Measurements from ENCODE around the gene ATP10A.

ATP10A gene

DNA sequence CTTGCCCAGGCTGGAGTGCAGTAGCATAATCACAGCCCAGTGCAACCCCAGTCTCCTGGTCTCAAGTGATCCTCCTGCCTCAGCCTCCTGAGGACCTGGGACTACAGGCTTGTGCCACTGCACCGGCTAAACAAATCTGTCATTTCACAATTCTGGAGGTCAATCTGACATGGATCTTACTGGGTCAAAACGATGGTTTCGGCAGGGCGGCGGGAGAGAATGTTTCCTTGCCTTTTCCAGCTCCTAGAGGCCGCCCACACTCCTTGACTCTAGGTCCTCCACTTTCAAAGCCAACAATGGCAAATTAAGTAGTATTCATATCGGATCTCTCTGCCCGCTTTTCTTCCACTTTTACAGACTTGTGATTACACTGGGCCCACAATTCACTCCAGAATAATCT lies 14.8 kb downstream of the ATP10A start:
- H3K9ac ChIP-seq (ENCODE audit: low read depth in 1 of 2, low read length in 2 of 2) = no peak overlapping the region
- no peaks in the 10 kb centered on the region for H3K36me3 ChIP-seq (ENCODE audit: control insufficient read depth in 1 of 2, insufficient read depth in 2 of 2, low read length in 2 of 2)
- H3K27me3 ChIP-seq (ENCODE audit: control insufficient read depth in 1 of 2, insufficient read depth in 2 of 2, low read length in 2 of 2) = no peaks in the 10 kb centered on the region
- no peak overlapping the region for H3K4me3 ChIP-seq (ENCODE audit: low read depth in 1 of 2, low read length in 2 of 2)
- H3K9me3 ChIP-seq (ENCODE audit: control insufficient read depth in 1 of 2, low read length in 2 of 2) = peaks cover 5 to 8% of the 10 kb centered on the region in 2 donors
- H3K4me1 ChIP-seq (ENCODE audit: control insufficient read depth in 1 of 2, insufficient read depth in 2 of 2, low read length in 2 of 2) = peaks cover 6 to 8% of the 10 kb centered on the region in 2 donors
- H3K27ac ChIP-seq (ENCODE audit: low read depth, low read length) = no peak overlapping the region

DNA sequence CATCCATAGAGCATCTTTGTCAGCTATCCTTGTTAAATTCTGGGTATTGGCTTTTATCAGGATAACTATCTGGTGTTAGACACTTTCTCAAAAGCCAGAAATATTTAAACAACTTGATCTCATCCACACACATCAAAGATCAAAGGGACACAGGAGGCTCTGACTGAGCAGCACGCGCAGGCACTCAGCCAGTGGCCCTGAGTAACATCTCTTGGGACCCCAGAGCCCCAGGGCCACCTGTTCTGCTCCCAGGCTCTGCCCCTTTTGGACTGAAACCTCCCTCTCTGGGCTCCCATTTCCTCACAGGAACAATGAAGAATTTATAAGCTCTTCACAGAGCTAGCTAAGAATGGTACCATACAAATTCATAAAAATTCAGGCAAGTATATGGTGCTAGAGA lies 16.1 kb downstream of the ATP10A start:
- Histone ChIP-seq H3K4me1 (ENCODE audit: control insufficient read depth in 1 of 2, insufficient read depth in 2 of 2, low read length in 2 of 2) (peaks cover 6% of the 10 kb centered on the region in 2 donors), H3K27me3 (ENCODE audit: control insufficient read depth in 1 of 2, insufficient read depth in 2 of 2, low read length in 2 of 2) (no peaks in the 10 kb centered on the region), H3K4me3 (ENCODE audit: low read depth in 1 of 2, low read length in 2 of 2) (no peak overlapping the region), H3K9me3 (ENCODE audit: control insufficient read depth in 1 of 2, low read length in 2 of 2) (peaks cover 5% of the 10 kb centered on the region in 2 donors), H3K36me3 (ENCODE audit: control insufficient read depth in 1 of 2, insufficient read depth in 2 of 2, low read length in 2 of 2) (no peaks in the 10 kb centered on the region), H3K9ac (ENCODE audit: low read depth in 1 of 2, low read length in 2 of 2) (no peak overlapping the region), H3K27ac (ENCODE audit: low read depth, low read length) (no peak overlapping the region)

DNA sequence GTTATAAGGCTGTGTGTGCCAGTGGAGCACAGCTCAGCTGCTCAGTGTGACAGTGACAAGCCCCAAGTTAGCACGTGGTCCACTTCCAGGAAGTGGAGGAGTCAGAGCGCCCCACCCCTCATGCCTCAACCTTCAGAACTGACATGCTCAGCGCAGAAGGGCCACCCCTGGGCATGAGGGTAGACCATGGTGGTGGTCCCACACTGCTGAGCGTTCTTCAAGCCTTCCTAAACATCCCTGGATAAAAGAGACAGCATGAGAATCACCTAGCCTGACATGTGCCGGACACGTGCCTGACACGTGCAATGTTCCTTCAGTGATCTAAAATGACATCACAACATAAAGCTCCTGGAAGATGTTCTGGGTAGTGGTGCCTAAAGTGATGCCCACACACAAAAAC lies 16.8 kb downstream of the ATP10A start:
- H3K27ac ChIP-seq (ENCODE audit: low read depth, low read length) = no peak overlapping the region

DNA sequence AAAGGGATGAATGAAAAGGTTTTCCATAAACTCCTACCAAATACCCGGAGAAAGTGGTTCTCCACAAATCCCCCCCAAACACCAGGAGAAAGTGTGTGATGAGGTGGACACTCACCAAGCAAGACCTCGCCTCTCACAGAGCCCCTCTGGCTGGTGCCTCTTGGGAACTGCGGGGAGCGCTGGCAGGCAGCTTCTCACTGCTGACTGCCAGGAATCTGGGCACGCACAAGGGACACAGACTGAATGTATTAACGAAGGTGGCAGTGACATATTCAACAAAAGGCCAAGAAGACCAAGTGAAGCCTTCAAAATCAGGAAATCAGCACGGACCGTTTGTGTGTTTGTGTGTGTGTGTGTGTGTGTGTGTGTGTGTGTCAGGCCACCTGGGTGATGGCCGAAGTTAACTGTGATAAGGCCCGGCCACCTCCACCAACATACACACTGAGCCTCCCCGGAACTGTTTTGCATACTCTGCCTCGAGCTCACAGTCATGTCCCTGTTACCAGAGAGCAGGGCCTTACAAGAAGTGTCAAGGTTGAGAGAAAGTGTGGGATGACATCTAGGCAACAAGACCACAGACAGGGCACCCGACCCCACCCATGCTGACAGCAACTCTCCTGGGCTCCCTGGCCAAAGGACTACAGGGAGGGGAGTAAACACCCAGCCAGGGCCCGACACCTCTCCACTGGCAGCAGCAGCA lies 18.0 kb downstream of the ATP10A start:
- Histone ChIP-seq H3K27ac (ENCODE audit: low read depth, low read length) (no peak overlapping the region), H3K4me3 (ENCODE audit: low read depth in 1 of 2, low read length in 2 of 2) (no peak overlapping the region), H3K9ac (ENCODE audit: low read depth in 1 of 2, low read length in 2 of 2) (no peak overlapping the region), H3K36me3 (ENCODE audit: control insufficient read depth in 1 of 2, insufficient read depth in 2 of 2, low read length in 2 of 2) (no peaks in the 10 kb centered on the region), H3K4me1 (ENCODE audit: control insufficient read depth in 1 of 2, insufficient read depth in 2 of 2, low read length in 2 of 2) (peaks cover 6% of the 10 kb centered on the region in 2 donors), H3K27me3 (ENCODE audit: control insufficient read depth in 1 of 2, insufficient read depth in 2 of 2, low read length in 2 of 2) (no peaks in the 10 kb centered on the region), H3K9me3 (ENCODE audit: control insufficient read depth in 1 of 2, low read length in 2 of 2) (peaks cover 5% of the 10 kb centered on the region in 2 donors)

More for the DNA sequence above, 16.8 kb downstream of the ATP10A start:
- no peak overlapping the region for H3K4me3 ChIP-seq (ENCODE audit: low read depth in 1 of 2, low read length in 2 of 2)
- peaks cover 5% of the 10 kb centered on the region in 2 donors for H3K9me3 ChIP-seq (ENCODE audit: control insufficient read depth in 1 of 2, low read length in 2 of 2)
- H3K36me3 ChIP-seq (ENCODE audit: control insufficient read depth in 1 of 2, insufficient read depth in 2 of 2, low read length in 2 of 2) = no peaks in the 10 kb centered on the region
- no peaks in the 10 kb centered on the region for H3K27me3 ChIP-seq (ENCODE audit: control insufficient read depth in 1 of 2, insufficient read depth in 2 of 2, low read length in 2 of 2)
- H3K9ac ChIP-seq (ENCODE audit: low read depth in 1 of 2, low read length in 2 of 2) = no peak overlapping the region
- H3K4me1 ChIP-seq (ENCODE audit: control insufficient read depth in 1 of 2, insufficient read depth in 2 of 2, low read length in 2 of 2) = peaks cover 6% of the 10 kb centered on the region in 2 donors

DNA sequence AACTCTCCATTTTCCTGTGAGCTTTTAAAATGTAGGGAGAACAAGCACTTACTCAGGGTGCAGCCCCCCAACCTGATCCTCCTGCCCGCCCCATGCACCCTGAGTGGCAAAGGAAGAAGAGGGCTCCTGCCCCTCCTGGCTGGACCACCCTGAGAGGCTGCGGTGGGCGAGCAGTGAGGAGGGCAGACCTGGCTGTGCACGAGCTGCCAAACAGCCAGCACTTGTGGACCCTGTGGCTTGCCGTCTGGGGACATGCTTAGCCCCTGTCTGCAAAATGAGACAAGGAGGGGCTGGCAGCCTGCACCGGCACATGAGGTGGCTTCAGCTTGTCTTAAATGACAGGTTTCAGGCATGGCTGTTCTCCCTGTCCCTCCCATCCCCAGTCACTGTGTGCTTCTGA lies 18.6 kb downstream of the ATP10A start:
- Histone ChIP-seq H3K4me1 (ENCODE audit: control insufficient read depth in 1 of 2, insufficient read depth in 2 of 2, low read length in 2 of 2) (peaks cover 5 to 6% of the 10 kb centered on the region in 2 donors), H3K9ac (ENCODE audit: low read depth in 1 of 2, low read length in 2 of 2) (no peak overlapping the region), H3K27me3 (ENCODE audit: control insufficient read depth in 1 of 2, insufficient read depth in 2 of 2, low read length in 2 of 2) (no peaks in the 10 kb centered on the region), H3K4me3 (ENCODE audit: low read depth in 1 of 2, low read length in 2 of 2) (no peak overlapping the region), H3K36me3 (ENCODE audit: control insufficient read depth in 1 of 2, insufficient read depth in 2 of 2, low read length in 2 of 2) (no peaks in the 10 kb centered on the region), H3K9me3 (ENCODE audit: control insufficient read depth in 1 of 2, low read length in 2 of 2) (peaks cover 5% of the 10 kb centered on the region in 2 donors), H3K27ac (ENCODE audit: low read depth, low read length) (no peak overlapping the region)

DNA sequence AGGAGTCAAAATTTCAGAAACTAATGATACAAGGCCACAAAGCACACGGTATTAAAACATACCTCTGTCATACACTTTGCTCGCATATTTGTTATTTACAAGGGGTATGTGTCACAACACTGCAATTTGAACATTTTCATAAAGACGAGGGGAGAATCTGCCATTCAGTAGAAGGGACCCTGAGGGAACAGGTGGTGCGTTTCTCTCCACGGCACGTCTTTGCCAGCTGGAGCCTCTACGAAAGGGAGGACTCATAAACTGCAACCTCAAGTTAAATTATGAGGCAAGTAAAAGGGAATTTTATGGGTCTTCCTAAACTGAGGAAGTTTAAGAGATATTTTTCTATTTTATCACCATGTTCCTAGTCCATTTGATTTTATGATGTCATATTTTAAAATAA lies 19.1 kb downstream of the ATP10A start:
- Histone ChIP-seq H3K4me3 (ENCODE audit: low read depth in 1 of 2, low read length in 2 of 2) (no peak overlapping the region), H3K27me3 (ENCODE audit: control insufficient read depth in 1 of 2, insufficient read depth in 2 of 2, low read length in 2 of 2) (no peaks in the 10 kb centered on the region), H3K4me1 (ENCODE audit: control insufficient read depth in 1 of 2, insufficient read depth in 2 of 2, low read length in 2 of 2) (peaks cover under 1 to 4% of the 10 kb centered on the region in 2 donors), H3K9me3 (ENCODE audit: control insufficient read depth in 1 of 2, low read length in 2 of 2) (peaks cover 5% of the 10 kb centered on the region in 2 donors), H3K9ac (ENCODE audit: low read depth in 1 of 2, low read length in 2 of 2) (no peak overlapping the region), H3K27ac (ENCODE audit: low read depth, low read length) (no peak overlapping the region), H3K36me3 (ENCODE audit: control insufficient read depth in 1 of 2, insufficient read depth in 2 of 2, low read length in 2 of 2) (no peaks in the 10 kb centered on the region)

DNA sequence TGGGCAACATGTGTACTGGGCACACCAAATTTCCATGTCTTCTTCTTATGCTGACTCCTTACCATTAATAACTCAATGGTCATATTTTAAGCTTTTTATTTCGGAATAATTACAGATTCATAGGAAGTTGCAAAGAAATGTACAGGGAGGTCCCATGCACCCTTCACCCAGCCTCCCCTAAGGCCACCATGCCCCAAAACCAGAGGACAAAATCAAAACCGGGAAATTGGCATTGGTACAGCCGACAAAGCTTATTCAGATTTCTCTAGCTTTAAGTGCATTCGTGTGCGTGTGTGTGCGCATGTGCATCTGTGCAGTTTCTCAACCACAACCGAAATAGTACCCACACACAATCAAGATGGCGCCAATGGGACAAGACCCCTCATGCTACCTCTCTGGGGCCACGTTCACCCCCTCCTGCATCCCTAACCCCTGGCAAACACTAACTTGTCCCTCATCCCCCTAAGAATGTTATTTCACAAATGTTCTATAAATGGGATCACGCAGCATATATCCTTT lies 23.4 kb downstream of the ATP10A start:
- H3K4me1 ChIP-seq (ENCODE audit: control insufficient read depth in 1 of 2, insufficient read depth in 2 of 2, low read length in 2 of 2) = no peaks in the 10 kb centered on the region

DNA sequence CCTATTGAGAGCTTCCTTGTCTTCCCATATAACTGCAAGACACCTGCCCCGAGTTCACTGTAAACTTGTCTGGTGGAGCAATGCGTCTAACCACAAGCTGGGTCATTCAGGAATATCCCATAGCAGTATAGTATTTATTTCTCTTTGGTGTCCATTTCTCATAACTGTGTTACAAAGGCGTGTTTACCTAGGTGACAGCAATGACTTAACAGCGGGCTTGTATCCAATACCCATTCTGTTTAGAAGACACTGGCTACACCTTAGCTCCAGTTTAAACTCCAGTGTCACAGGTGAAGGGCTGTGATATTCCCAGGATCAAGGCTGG lies 24.3 kb downstream of the ATP10A start:
- Histone ChIP-seq H3K9me3 (ENCODE audit: control insufficient read depth in 1 of 2, low read length in 2 of 2) (peaks cover 2 to 20% of the 10 kb centered on the region in 2 donors), H3K4me1 (ENCODE audit: control insufficient read depth in 1 of 2, insufficient read depth in 2 of 2, low read length in 2 of 2) (no peaks in the 10 kb centered on the region), H3K27ac (ENCODE audit: low read depth, low read length) (no peak overlapping the region), H3K9ac (ENCODE audit: low read depth in 1 of 2, low read length in 2 of 2) (no peak overlapping the region), H3K27me3 (ENCODE audit: control insufficient read depth in 1 of 2, insufficient read depth in 2 of 2, low read length in 2 of 2) (no peaks in the 10 kb centered on the region), H3K4me3 (ENCODE audit: low read depth in 1 of 2, low read length in 2 of 2) (no peak overlapping the region), H3K36me3 (ENCODE audit: control insufficient read depth in 1 of 2, insufficient read depth in 2 of 2, low read length in 2 of 2) (no peaks in the 10 kb centered on the region)

More for the DNA sequence above, 23.4 kb downstream of the ATP10A start:
- Histone ChIP-seq H3K4me3 (ENCODE audit: low read depth in 1 of 2, low read length in 2 of 2) (no peak overlapping the region), H3K9me3 (ENCODE audit: control insufficient read depth in 1 of 2, low read length in 2 of 2) (peaks cover 5 to 18% of the 10 kb centered on the region in 2 donors), H3K9ac (ENCODE audit: low read depth in 1 of 2, low read length in 2 of 2) (no peak overlapping the region), H3K27ac (ENCODE audit: low read depth, low read length) (no peak overlapping the region), H3K27me3 (ENCODE audit: control insufficient read depth in 1 of 2, insufficient read depth in 2 of 2, low read length in 2 of 2) (no peaks in the 10 kb centered on the region), H3K36me3 (ENCODE audit: control insufficient read depth in 1 of 2, insufficient read depth in 2 of 2, low read length in 2 of 2) (no peaks in the 10 kb centered on the region)

DNA sequence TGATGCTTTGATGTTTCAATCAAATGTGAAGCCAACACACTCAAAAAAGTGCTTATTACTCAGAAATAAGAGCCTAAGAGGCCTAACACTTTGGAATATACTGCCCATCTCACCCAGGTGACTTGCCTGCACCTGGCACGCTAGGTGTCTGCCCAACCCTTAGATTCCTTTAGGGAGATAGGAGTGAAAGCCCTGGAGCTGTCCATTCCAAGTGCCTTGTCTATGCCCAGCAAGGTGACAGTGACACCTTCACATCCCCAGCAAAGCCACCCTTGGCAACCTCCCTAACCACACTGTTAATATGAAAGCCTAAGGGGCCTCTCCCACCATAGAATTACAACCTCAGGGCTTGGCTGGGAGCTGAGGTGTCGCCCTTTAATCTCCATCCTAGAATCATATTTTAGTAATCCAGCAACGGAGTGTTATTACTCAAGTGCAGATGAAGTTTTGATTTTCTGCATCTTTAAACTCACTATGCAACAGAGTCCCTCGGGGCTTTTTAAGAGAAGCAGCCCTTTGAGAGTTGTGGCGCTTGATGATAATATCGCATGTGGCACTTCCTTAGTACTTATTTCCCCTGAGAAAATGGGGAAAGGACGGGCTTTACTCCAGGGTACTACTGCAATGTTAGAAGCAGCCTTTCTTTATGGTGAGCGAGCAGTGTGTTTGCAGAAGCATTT lies 24.8 kb downstream of the ATP10A start:
- Histone ChIP-seq H3K9me3 (ENCODE audit: control insufficient read depth in 1 of 2, low read length in 2 of 2) (peaks cover 0 to 17% of the 10 kb centered on the region in 2 donors), H3K9ac (ENCODE audit: low read depth in 1 of 2, low read length in 2 of 2) (no peak overlapping the region), H3K4me1 (ENCODE audit: control insufficient read depth in 1 of 2, insufficient read depth in 2 of 2, low read length in 2 of 2) (no peaks in the 10 kb centered on the region), H3K27me3 (ENCODE audit: control insufficient read depth in 1 of 2, insufficient read depth in 2 of 2, low read length in 2 of 2) (no peaks in the 10 kb centered on the region), H3K4me3 (ENCODE audit: low read depth in 1 of 2, low read length in 2 of 2) (no peak overlapping the region), H3K27ac (ENCODE audit: low read depth, low read length) (no peak overlapping the region), H3K36me3 (ENCODE audit: control insufficient read depth in 1 of 2, insufficient read depth in 2 of 2, low read length in 2 of 2) (no peaks in the 10 kb centered on the region)

DNA sequence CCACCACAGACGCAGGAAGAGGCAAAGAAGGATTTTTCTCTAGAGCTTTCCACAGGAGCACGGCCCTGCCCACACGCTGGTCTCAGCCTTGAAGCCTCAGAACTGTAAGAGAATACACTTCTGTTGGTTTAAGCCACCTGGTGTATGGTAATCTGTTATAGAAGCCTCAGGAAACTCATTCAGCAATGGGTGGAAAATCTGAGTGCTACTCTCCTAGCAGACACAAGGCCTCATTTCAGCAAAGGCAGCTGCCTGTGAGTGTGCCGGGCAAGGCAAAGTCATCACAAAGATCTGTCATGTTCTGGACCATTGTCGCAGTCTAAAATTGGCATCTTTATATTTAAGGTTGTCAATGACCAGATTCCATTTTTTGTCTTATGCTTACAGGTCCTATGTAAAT lies 31.0 kb downstream of the ATP10A start:
- no peaks in the 10 kb centered on the region for H3K27me3 ChIP-seq (ENCODE audit: control insufficient read depth in 1 of 2, insufficient read depth in 2 of 2, low read length in 2 of 2)
- H3K27ac ChIP-seq (ENCODE audit: low read depth, low read length) = no peak overlapping the region
- H3K4me3 ChIP-seq (ENCODE audit: low read depth in 1 of 2, low read length in 2 of 2) = no peak overlapping the region
- H3K36me3 ChIP-seq (ENCODE audit: control insufficient read depth in 1 of 2, insufficient read depth in 2 of 2, low read length in 2 of 2) = no peaks in the 10 kb centered on the region
- H3K9ac ChIP-seq (ENCODE audit: low read depth in 1 of 2, low read length in 2 of 2) = no peak overlapping the region
- H3K9me3 ChIP-seq (ENCODE audit: control insufficient read depth in 1 of 2, low read length in 2 of 2) = peaks cover 7 to 17% of the 10 kb centered on the region in 2 donors
- H3K4me1 ChIP-seq (ENCODE audit: control insufficient read depth in 1 of 2, insufficient read depth in 2 of 2, low read length in 2 of 2) = no peaks in the 10 kb centered on the region

All from duodenal mucosa (tissue), 2 donors.